GM23338 (cell line): Measurements from ENCODE around the gene RPL27. TPM values are rescaled to one million over a fixed set of nuclear protein-coding genes. Genes with fewer than 3 reads are reported as not detected.

Source experiments
- ATAC-seq: fragments of 200-7000 bp; cut with Tn5 transposase; 3 replicates; pipeline ENCODE4 v1.9.1; 2020
- DNase-seq: peaks from one replicate; pipeline ENCODE4 v3.0.0-alpha.2; 2015; ENCODE audit warnings: low spot score
- H2AFZ ChIP-seq: fragments of 200-600 bp; sonication (generic); 2 replicates; pipeline ENCODE4 v1.8.0; 2016; ENCODE audit warnings: antibody characterized with exemption, mild to moderate bottlenecking, moderate library complexity
- H3F3A ChIP-seq: fragments of 200-600 bp; sonication (generic); replicated peaks from 2 replicates; pipeline ENCODE4 v1.8.0; 2017; ENCODE audit warnings: antibody characterized with exemption, mixed run types, low read depth
- H3K27ac ChIP-seq: fragments of 200-600 bp; sonication (generic); 2 replicates; pipeline ENCODE4 v1.6.1; 2016; ENCODE audit warnings: low read depth
- H3K27me3 ChIP-seq: fragments of 200-600 bp; sonication (generic); 2 replicates; pipeline ENCODE4 v1.8.0; 2016; ENCODE audit warnings: mild to moderate bottlenecking, mixed run types, moderate library complexity; ENCODE audit not compliant: insufficient read depth
- H3K36me3 ChIP-seq: fragments of 200-600 bp; sonication (generic); 2 replicates; pipeline ENCODE4 v1.8.0; 2016; ENCODE audit warnings: mild to moderate bottlenecking; ENCODE audit not compliant: insufficient read depth
- H3K4me1 ChIP-seq: fragments of 200-600 bp; sonication (generic); 2 replicates; pipeline ENCODE4 v1.8.0; 2016; ENCODE audit warnings: mild to moderate bottlenecking, moderate library complexity; ENCODE audit not compliant: insufficient read depth
- H3K4me2 ChIP-seq: fragments of 200-600 bp; sonication (generic); 2 replicates; pipeline ENCODE4 v1.7.1; 2017; ENCODE audit warnings: mixed run types
- H3K4me3 ChIP-seq: fragments of 200-600 bp; sonication (generic); 2 replicates; pipeline ENCODE4 v1.6.1; 2016; ENCODE audit warnings: mixed run types
- H3K79me2 ChIP-seq: fragments of 200-600 bp; sonication (generic); replicated peaks from 2 replicates; pipeline ENCODE4 v1.8.0; 2017; ENCODE audit warnings: mild to moderate bottlenecking; ENCODE audit not compliant: insufficient read depth
- H3K9me2 ChIP-seq: fragments of 200-600 bp; sonication (generic); 2 replicates; pipeline ENCODE4 v1.8.0; 2017; ENCODE audit not compliant: insufficient read depth
- H4K20me1 ChIP-seq: fragments of 200-600 bp; sonication (generic); replicated peaks from 2 replicates; pipeline ENCODE4 v1.8.0; 2017; ENCODE audit warnings: mild to moderate bottlenecking; ENCODE audit not compliant: insufficient read depth
- H3K27ac Mint-ChIP-seq: 2 replicates; pipeline ENCODE4 v1.8.0; 2020; ENCODE audit warnings: inconsistent platforms, mild to moderate bottlenecking, moderate library complexity, mixed read lengths
- H3K27me3 Mint-ChIP-seq: 3 replicates; pipeline ENCODE4 v1.8.0; 2022; ENCODE audit warnings: low read depth, mild to moderate bottlenecking, moderate library complexity, mixed read lengths, inconsistent platforms; ENCODE audit not compliant: insufficient read depth, poor library complexity
- H3K36me3 Mint-ChIP-seq: 3 replicates; pipeline ENCODE4 v1.8.0; 2021; ENCODE audit warnings: low read depth, mild to moderate bottlenecking, inconsistent platforms, moderate library complexity, mixed read lengths
- H3K4me1 Mint-ChIP-seq: 3 replicates; pipeline ENCODE4 v1.8.0; 2020; ENCODE audit warnings: mild to moderate bottlenecking, inconsistent platforms, mixed read lengths
- H3K4me3 Mint-ChIP-seq: 3 replicates; pipeline ENCODE4 v1.8.0; 2021; ENCODE audit warnings: moderate library complexity, mild to moderate bottlenecking, inconsistent platforms, mixed read lengths
- H3K9me3 Mint-ChIP-seq: 3 replicates; pipeline ENCODE4 v1.8.0; 2020; ENCODE audit warnings: moderate library complexity, mild to moderate bottlenecking, inconsistent platforms, mixed read lengths
- CREB1 ChIP-seq: fragments of 250-450 bp; sonication (Bioruptor Pico); IDR thresholded peaks from 2 replicates; pipeline ENCODE4 v1.5.0; 2020; ENCODE audit warnings: low read depth, mild to moderate bottlenecking, moderate library complexity
- EZH2 ChIP-seq: fragments of 200-600 bp; sonication (generic); IDR thresholded peaks from one replicate; pipeline ENCODE4 v1.8.0; 2017; ENCODE audit warnings: antibody characterized with exemption, mild to moderate bottlenecking, low read depth; ENCODE audit not compliant: unreplicated experiment
- EZH2phosphoT487 ChIP-seq: fragments of 200-600 bp; sonication (generic); IDR thresholded peaks from one replicate; pipeline ENCODE4 v1.8.1; 2018; ENCODE audit warnings: antibody characterized with exemption; ENCODE audit not compliant: unreplicated experiment
- JUNB ChIP-seq: IDR thresholded peaks from one replicate; pipeline ENCODE4 v1.6.1; 2016; ENCODE audit warnings: antibody characterized with exemption; ENCODE audit not compliant: unreplicated experiment
- NANOG ChIP-seq: IDR thresholded peaks from 2 replicates; pipeline ENCODE4 v1.6.1; 2016; ENCODE audit warnings: antibody characterized with exemption, borderline replicate concordance
- POLR2AphosphoS5 ChIP-seq: IDR thresholded peaks from 2 replicates; pipeline ENCODE4 v1.6.1; 2016; ENCODE audit warnings: antibody characterized with exemption, low read depth
- STAT1 ChIP-seq: IDR thresholded peaks from one replicate; pipeline ENCODE4 v1.6.1; 2016; ENCODE audit warnings: antibody characterized with exemption; ENCODE audit not compliant: unreplicated experiment
- ZNF114 ChIP-seq: fragments of 250-450 bp; sonication (Bioruptor Pico); IDR thresholded peaks from 2 replicates; pipeline ENCODE4 v1.5.0; 2020; ENCODE audit warnings: mild to moderate bottlenecking, moderate library complexity
- ZNF331 ChIP-seq: fragments of 250-450 bp; sonication (Bioruptor Pico); IDR thresholded peaks from 2 replicates; pipeline ENCODE4 v1.5.0; 2020; ENCODE audit warnings: low read depth, mild to moderate bottlenecking, moderate library complexity
- polyA plus RNA-seq: library from polyadenylated mRNA; unstranded; fragments of >200 nt; fragmentation: Nextera tagmentation; extraction: Ambion mirVana; gene quantifications from 2 replicates; pipeline ENCODE4 v1.2.1, GENCODE V29; 2016
- total RNA-seq: library from RNA; depleted of rRNA; stranded (reverse); fragments of >200 nt; shearing (Covaris generic); gene quantifications from 2 replicates; pipeline ENCODE4 v1.2.3, GENCODE V29; 2014
- TF ChIP-seq, protein P1 (sequence below): IDR thresholded peaks from one replicate; pipeline ENCODE4 v1.6.1; 2018; ENCODE audit warnings: antibody characterized with exemption; ENCODE audit not compliant: unreplicated experiment
- TF ChIP-seq, protein P2 (sequence below), 2 experiments: fragments of 200-600 bp in 1 of 2; sonication (generic) in 1 of 2; conservative IDR thresholded peaks; 2 replicates each; pipeline versions ENCODE4 v1.5.1 to v1.6.1; 2016 to 2017; ENCODE audit warnings: antibody characterized with exemption in 2 of 2, low read depth in 2 of 2, mild to moderate bottlenecking in 2 of 2, moderate library complexity in 1 of 2
- TF ChIP-seq, protein P3 (sequence below): IDR thresholded peaks from 2 replicates; pipeline ENCODE4 v1.6.1; 2016; ENCODE audit warnings: antibody characterized with exemption

The RPL27 gene
- total and polyA plus RNA-seq, 2 experiments from 2014 or later: 1,784 to 2,722 TPM

DNA sequence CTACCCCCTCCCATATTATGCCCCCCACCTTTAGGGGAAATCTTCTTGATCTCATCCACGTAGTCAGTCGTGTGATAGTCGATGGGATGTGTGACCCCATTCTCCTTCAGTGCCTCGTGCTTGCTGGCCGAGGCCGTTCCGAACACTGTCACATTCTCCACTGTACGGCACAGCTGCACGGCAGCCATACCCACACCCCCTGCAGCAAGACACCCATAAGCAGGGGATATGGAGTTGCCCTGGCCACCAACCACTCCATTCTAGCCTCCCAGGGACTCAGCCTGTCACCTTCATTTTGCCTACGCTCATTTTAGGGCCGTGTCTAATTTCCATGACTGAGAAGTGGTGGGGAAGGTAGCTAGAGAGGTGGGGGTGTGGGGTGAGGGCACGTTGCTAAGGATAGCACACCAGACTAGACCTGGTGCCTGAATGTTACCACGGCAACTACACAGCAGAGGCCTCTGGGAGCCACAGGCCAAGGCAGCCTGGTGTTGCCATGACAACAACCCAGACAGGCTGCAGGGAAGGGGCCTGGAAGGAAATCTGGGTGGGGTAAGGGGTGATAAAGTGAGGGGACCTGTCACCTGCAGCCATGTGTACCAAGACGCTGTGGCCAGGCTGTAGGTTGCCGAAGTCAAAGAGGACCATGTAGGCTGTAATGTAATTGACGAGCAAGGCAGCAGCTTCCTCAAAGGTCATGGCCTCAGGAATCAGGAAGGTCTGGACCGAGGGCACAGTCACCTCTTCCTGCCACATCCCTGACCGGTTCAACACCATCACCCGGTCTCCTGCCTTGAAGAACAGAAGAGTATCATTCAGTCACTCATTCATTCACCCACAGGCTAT lies 20.0 kb downstream of the RPL27 start (continued):
- TF ChIP-seq, protein P1, sequence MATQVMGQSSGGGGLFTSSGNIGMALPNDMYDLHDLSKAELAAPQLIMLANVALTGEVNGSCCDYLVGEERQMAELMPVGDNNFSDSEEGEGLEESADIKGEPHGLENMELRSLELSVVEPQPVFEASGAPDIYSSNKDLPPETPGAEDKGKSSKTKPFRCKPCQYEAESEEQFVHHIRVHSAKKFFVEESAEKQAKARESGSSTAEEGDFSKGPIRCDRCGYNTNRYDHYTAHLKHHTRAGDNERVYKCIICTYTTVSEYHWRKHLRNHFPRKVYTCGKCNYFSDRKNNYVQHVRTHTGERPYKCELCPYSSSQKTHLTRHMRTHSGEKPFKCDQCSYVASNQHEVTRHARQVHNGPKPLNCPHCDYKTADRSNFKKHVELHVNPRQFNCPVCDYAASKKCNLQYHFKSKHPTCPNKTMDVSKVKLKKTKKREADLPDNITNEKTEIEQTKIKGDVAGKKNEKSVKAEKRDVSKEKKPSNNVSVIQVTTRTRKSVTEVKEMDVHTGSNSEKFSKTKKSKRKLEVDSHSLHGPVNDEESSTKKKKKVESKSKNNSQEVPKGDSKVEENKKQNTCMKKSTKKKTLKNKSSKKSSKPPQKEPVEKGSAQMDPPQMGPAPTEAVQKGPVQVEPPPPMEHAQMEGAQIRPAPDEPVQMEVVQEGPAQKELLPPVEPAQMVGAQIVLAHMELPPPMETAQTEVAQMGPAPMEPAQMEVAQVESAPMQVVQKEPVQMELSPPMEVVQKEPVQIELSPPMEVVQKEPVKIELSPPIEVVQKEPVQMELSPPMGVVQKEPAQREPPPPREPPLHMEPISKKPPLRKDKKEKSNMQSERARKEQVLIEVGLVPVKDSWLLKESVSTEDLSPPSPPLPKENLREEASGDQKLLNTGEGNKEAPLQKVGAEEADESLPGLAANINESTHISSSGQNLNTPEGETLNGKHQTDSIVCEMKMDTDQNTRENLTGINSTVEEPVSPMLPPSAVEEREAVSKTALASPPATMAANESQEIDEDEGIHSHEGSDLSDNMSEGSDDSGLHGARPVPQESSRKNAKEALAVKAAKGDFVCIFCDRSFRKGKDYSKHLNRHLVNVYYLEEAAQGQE: no peak
- TF ChIP-seq JUNB: no peak
- no peak for TF ChIP-seq POLR2AphosphoS5
- TF ChIP-seq, protein P2, sequence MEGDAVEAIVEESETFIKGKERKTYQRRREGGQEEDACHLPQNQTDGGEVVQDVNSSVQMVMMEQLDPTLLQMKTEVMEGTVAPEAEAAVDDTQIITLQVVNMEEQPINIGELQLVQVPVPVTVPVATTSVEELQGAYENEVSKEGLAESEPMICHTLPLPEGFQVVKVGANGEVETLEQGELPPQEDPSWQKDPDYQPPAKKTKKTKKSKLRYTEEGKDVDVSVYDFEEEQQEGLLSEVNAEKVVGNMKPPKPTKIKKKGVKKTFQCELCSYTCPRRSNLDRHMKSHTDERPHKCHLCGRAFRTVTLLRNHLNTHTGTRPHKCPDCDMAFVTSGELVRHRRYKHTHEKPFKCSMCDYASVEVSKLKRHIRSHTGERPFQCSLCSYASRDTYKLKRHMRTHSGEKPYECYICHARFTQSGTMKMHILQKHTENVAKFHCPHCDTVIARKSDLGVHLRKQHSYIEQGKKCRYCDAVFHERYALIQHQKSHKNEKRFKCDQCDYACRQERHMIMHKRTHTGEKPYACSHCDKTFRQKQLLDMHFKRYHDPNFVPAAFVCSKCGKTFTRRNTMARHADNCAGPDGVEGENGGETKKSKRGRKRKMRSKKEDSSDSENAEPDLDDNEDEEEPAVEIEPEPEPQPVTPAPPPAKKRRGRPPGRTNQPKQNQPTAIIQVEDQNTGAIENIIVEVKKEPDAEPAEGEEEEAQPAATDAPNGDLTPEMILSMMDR (conservative IDR thresholded peaks at IDR 0.05; ENCODE audit: low read depth in 2 of 2): no peak
- TF ChIP-seq, protein P3, sequence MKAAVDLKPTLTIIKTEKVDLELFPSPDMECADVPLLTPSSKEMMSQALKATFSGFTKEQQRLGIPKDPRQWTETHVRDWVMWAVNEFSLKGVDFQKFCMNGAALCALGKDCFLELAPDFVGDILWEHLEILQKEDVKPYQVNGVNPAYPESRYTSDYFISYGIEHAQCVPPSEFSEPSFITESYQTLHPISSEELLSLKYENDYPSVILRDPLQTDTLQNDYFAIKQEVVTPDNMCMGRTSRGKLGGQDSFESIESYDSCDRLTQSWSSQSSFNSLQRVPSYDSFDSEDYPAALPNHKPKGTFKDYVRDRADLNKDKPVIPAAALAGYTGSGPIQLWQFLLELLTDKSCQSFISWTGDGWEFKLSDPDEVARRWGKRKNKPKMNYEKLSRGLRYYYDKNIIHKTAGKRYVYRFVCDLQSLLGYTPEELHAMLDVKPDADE: no peak

DNA sequence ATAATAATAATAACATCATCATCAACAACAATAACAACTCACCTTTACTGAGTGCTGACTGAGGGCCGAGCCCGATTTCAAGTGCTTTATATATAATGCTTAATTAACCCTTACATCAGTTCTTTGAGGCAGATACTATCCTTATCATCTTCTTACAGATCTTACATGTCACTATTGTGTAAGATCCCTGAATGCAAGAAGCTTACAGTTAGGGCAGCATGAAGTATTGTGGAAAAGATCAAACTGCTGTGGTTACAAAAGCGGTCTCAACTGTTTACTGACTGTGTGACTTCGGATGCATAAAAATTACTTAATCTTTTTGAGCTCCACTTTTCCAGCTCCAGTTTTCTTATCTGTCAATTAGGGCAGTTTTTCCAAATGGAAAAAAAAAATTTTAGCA lies 20.7 kb downstream of the RPL27 start:
- no peaks in the 10 kb centered on the region for H3K27me3 ChIP-seq
- H4K20me1 ChIP-seq: peaks cover 10% of the 10 kb centered on the region
- Mint-ChIP-seq H3K27me3 (peaks cover 8% of the 10 kb centered on the region), H3K27ac (no peak overlapping the region), H3K36me3 (peaks cover 53% of the 10 kb centered on the region), H3K9me3 (no peaks in the 10 kb centered on the region), H3K4me3 (peak overlapping the region; percentile 23; the same call in 1 of the 3 replicates), H3K4me1 (peaks cover 47% of the 10 kb centered on the region)
- peaks cover 28% of the 10 kb centered on the region for H3K4me1 ChIP-seq
- ATAC-seq (no peak), DNase-seq (no peak)
- peaks cover 12% of the 10 kb centered on the region; the same call in 1 of the 2 replicates for H3F3A ChIP-seq
- H3K9me2 ChIP-seq: no peaks in the 10 kb centered on the region
- H3K27ac ChIP-seq: no peak overlapping the region
- H3K4me3 ChIP-seq: no peak overlapping the region
- H2AFZ ChIP-seq: no peak overlapping the region
- peaks cover 34% of the 10 kb centered on the region for H3K79me2 ChIP-seq
- H3K36me3 ChIP-seq: peaks cover 9% of the 10 kb centered on the region; the same call in 1 of the 2 replicates
- H3K4me2 ChIP-seq: no peak overlapping the region
- TF ChIP-seq, protein P2 (conservative IDR thresholded peaks at IDR 0.05; ENCODE audit: low read depth in 2 of 2): no peak
- TF ChIP-seq ZNF114 (CRISPR knock-in tag) (no peak), EZH2phosphoT487 (no peak), ZNF331 (CRISPR knock-in tag) (no peak), POLR2AphosphoS5 (no peak), EZH2 (no peak), CREB1 (CRISPR knock-in tag) (no peak), JUNB (no peak), STAT1 (no peak), NANOG (no peak)
- TF ChIP-seq, protein P1: no peak
- TF ChIP-seq, protein P3: no peak
